Naive B cell (primary cell): Measurements from ENCODE around the gene PLCG2. TPM values are rescaled to one million over a fixed set of nuclear protein-coding genes. Genes with fewer than 3 reads are reported as not detected.

ENCODE experiments used
- ATAC-seq, 2 donors: fragments of 150-1000 bp; cut with Tn5 transposase; 2 replicates each; pipeline ENCODE4 v1.10.0; 2021; ENCODE audit warnings: low read depth in 2 of 2, mild to moderate bottlenecking in 2 of 2, moderate library complexity in 2 of 2
- DNase-seq: peaks from one replicate; pipeline ENCODE4 v3.0.0; 2022
- H3K27ac Mint-ChIP-seq, 6 donors: one replicate each; pipeline ENCODE4 v1.8.0; 2020 to 2022; ENCODE audit warnings: mild to moderate bottlenecking in 6 of 6, mixed read lengths in 6 of 6, moderate library complexity in 5 of 6, inconsistent platforms in 2 of 6
- H3K27me3 Mint-ChIP-seq, 3 donors: one replicate each; pipeline ENCODE4 v1.8.0; 2021 to 2022; ENCODE audit warnings: mixed read lengths in 3 of 3, mild to moderate bottlenecking in 1 of 3
- H3K36me3 Mint-ChIP-seq, 2 donors: one replicate each; pipeline ENCODE4 v1.8.0; 2020 to 2022; ENCODE audit warnings: mixed read lengths in 2 of 2, inconsistent platforms in 1 of 2, mild to moderate bottlenecking in 1 of 2
- H3K4me1 Mint-ChIP-seq, 3 donors: one replicate each; pipeline ENCODE4 v1.8.0; 2020 to 2022; ENCODE audit warnings: mixed read lengths in 3 of 3, inconsistent platforms in 1 of 3, mild to moderate bottlenecking in 1 of 3, moderate library complexity in 1 of 3
- H3K4me3 Mint-ChIP-seq, 8 donors: one replicate each; pipeline ENCODE4 v1.8.0; 2020 to 2022; ENCODE audit warnings: mild to moderate bottlenecking in 8 of 8, mixed read lengths in 8 of 8, moderate library complexity in 8 of 8, inconsistent platforms in 2 of 8
- H3K9me3 Mint-ChIP-seq, 7 donors: one replicate each; pipeline ENCODE4 v1.8.0; 2020 to 2022; ENCODE audit warnings: mixed read lengths in 7 of 7, mild to moderate bottlenecking in 5 of 7, inconsistent platforms in 2 of 7, moderate library complexity in 1 of 7
- polyA plus RNA-seq, 6 donors: library from polyadenylated mRNA; unstranded; fragments of 300-500 nt; fragmentation: Illumina TruSeq; gene quantifications; one replicate each; pipeline ENCODE4 v1.2.3, GENCODE V29; 2021; ENCODE audit warnings: low read depth in 6 of 6

PLCG2 gene
- polyA plus RNA-seq, 6 donors from 2014 or later, result 65.1 to 119 (median 92.5) TPM

DNA sequence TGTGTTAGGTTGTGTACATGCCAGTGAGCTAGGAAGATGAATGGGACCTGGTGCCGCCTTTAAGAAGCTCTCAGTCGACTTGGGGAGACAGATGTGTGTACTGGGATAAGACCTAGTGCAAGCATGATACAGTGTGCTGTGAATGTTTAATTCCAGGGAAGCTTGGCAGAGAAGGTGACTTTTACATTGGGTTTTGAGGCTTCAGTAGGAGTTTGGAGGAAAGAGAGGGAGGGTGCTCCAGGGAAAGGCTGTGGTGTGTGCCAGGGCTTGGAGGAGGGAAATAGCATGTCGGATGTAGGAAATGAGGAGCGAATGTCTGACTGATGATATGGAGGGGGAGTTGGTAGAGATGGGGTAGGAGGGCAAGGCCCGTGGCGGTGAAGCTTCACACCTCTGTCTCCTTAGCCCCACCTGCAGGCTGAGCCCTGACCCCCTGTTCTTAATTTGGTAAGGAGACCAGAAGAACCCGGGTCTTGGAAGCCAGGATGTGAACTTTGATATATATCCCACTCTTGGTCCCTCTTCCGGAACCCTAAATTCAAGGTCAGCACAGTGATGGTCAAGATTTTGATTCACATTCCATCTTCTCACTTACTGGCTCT is 76.6 kb downstream of the PLCG2 start:
- ATAC-seq (peak in 1 of 2 donors; percentile 37), DNase-seq (no peak)
- no peaks in the 10 kb centered on the region for H3K27me3 Mint-ChIP-seq
- peaks cover 36 to 65% (median 59%) of the 10 kb centered on the region in 3 donors for H3K4me1 Mint-ChIP-seq
- H3K4me3 Mint-ChIP-seq, result peak overlapping the region in 1 of 8 donors; percentile 69
- H3K9me3 Mint-ChIP-seq, result no peaks in the 10 kb centered on the region
- H3K27ac Mint-ChIP-seq, result peak overlapping the region; percentile 57 to 98 (median 88)
- peaks cover 14 to 27% of the 10 kb centered on the region in 2 donors for H3K36me3 Mint-ChIP-seq

DNA sequence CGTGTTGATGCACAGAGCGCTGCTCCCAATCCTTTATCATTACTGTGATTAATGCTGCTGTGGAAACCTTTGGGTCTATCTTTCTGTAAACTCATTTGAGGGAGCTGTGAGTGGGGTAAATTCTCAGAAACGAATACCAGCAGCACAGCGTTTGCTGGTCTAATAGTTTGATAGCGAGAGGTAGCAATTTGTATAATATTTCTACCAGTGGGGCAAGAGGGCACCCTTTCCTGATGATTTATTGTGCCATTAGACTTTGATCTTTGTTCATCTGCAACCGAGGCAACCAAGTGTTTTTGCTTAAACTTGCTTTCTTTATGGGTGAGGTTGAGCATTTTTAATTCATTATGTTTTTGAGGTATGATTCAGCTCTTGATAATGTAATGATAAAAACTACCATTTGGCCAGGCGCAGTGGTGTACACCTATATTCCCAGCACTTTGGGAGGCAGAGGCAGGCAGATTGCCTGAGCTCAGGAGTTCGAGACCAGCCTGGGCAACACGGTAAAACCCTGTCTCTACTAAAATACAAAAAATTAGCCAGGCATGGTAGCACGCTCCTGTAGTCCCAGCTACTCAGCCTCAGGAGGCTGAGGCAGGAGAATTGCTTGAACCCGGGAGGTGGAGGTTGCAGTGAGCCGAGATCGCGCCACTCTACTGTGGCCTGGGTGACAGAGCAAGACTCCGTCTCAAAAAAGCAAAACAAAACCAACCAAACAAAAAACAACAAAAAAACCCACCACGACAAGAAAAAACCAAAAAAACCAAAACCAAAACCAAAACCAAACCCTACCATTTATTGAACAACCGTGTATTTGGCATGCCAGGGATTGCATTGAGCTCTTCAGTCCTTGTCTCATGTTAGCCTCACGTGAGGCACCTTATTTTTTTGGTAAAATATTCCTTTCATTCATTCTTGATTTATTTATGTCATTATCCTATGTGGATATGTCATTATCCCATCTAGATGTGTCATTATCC is 81.5 kb downstream of the PLCG2 start:
- H3K36me3 Mint-ChIP-seq, result peaks cover 19 to 28% of the 10 kb centered on the region in 2 donors
- H3K4me1 Mint-ChIP-seq, result peaks cover 38 to 66% (median 55%) of the 10 kb centered on the region in 3 donors
- H3K27ac Mint-ChIP-seq, result peak overlapping the region; percentile 38 to 87 (median 77)
- no peak overlapping the region for H3K4me3 Mint-ChIP-seq
- H3K9me3 Mint-ChIP-seq, result no peaks in the 10 kb centered on the region
- DNase-seq, result no peak
- no peak for ATAC-seq
- H3K27me3 Mint-ChIP-seq, result no peaks in the 10 kb centered on the region

DNA sequence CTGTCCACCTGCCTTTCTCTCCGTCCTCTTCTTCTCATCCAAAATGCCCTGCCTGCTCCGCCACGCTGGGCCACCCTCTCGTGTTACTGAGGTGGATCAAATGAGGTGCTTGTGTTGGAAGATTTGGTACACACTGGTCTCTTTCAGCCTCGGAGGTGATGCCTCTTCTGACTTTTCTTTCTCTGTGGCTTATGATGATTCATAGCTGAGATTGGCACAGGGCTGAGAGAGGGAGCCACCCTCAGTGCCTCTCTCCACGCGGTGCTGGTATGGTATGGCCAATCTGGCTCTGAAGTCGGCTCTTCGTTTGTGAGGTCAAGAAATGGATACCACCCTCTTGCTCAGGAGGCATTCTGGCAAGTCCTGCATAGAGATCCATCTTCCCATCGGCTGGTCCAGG is 82.4 kb downstream of the PLCG2 start:
- H3K4me1 Mint-ChIP-seq, result peaks cover 36 to 62% (median 49%) of the 10 kb centered on the region in 3 donors
- H3K4me3 Mint-ChIP-seq, result no peak overlapping the region
- H3K27me3 Mint-ChIP-seq, result no peaks in the 10 kb centered on the region
- no peak for ATAC-seq
- H3K9me3 Mint-ChIP-seq, result no peaks in the 10 kb centered on the region
- peaks cover 16 to 21% of the 10 kb centered on the region in 2 donors for H3K36me3 Mint-ChIP-seq
- no peak for DNase-seq
- H3K27ac Mint-ChIP-seq, result peak overlapping the region in 3 of 6 donors; percentile 76 to 87 (median 82)

DNA sequence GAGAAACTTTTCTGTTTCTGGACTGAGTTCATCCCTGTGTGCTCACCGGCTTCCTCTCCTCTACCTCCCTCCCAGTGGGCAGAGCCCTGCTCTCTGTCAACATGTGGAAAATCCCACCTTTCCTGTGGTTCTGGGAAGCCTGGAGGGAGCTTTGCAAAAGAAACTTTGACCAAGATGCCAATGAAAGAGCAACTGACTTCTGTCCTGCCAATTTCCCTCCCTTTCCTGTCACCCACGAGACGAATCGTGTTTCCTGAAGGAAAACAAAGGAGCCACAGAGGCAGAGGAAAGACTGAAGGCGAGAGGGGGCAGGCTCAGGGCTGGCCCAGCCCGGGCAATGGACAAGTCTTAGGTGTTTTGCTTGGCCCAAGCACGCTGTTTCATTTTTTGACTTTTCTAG is 82.8 kb downstream of the PLCG2 start:
- Mint-ChIP-seq H3K36me3 (peaks cover 16 to 21% of the 10 kb centered on the region in 2 donors), H3K4me1 (peaks cover 36 to 62% (median 53%) of the 10 kb centered on the region in 3 donors), H3K27me3 (no peaks in the 10 kb centered on the region), H3K27ac (peak overlapping the region in 4 of 6 donors; percentile 20 to 87 (median 79)), H3K9me3 (no peaks in the 10 kb centered on the region), H3K4me3 (peak overlapping the region in 1 of 8 donors; percentile 47)
- ATAC-seq (no peak), DNase-seq (no peak)

DNA sequence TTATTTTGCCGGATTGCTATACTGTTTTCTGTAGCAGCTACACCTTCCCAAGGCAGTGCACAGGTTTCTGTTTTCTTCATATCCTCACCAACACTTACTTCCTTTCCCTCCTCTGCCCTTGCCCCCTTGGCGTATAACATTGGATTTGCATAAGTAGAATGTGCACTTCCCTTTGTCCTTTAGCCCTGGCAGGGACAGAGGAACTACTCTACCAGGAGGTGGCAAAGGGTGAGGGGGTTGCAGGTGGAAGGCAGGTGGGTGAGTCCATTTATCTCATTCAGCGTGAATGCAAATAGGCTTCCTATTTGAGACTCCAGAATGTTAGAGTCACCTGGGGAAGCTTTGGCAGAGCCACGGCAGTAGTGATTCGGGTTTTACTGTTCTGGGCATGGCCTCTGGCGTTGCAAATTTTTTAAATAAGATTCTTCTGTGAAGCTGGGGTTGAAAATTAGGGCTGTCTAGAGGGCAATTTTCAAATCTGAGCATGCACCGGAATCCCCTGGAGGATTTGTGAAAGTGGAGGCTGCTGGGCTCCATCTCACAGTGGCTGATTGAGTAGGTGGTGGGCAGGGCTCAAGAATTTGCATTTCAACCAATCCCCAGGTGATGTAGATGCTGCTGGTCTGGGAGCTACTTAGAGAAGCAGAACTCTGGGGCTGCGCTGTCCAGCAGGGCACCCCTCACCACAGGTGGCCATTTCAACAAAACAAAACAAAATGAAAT is 84.7 kb downstream of the PLCG2 start:
- ATAC-seq, result peak; percentile 81 to 86
- peak; percentile 65 for DNase-seq
- peaks cover 55 to 76% (median 72%) of the 10 kb centered on the region in 3 donors for H3K4me1 Mint-ChIP-seq
- peaks cover 14 to 21% of the 10 kb centered on the region in 2 donors for H3K36me3 Mint-ChIP-seq
- peak overlapping the region; percentile 61 to 97 (median 92) for H3K27ac Mint-ChIP-seq
- no peaks in the 10 kb centered on the region for H3K9me3 Mint-ChIP-seq
- peak overlapping the region in 7 of 8 donors; percentile 43 to 85 (median 72) for H3K4me3 Mint-ChIP-seq
- no peaks in the 10 kb centered on the region for H3K27me3 Mint-ChIP-seq

DNA sequence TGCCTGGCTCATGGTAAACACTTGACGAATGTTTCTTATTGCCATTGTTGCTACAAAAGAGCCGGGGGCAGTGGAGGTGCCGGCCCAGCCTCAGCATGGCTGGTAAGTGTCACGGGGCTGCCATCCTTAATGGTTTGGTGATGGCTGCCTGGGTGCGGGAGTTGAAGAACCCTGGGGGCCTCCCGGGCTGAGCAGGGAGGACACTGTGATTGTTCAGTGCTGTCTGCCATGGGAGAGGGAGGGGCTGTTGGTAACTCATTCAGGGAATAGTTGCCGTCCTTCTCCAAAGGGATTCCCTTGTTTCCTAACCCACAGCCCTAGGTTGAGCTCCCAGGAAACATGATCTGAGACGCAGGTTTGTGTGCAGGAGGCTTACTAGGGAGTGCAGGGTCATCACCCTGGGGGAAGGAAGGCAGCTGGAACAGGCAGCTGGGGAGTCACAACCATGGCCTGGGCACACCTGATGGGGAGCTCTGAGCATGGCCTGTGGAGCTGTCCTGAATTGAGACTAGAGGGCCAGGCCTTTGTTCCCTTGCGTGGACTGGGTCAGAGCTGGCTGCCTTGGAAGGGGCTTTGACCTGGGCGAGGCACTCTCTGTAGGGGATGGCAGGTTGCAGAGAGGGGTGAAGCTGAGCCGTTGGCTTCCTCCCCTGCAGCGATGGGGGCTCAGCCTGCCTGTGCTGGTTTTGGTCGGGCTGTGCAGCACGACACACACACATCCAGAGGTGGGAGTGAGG is 85.7 kb downstream of the PLCG2 start:
- DNase-seq (no peak), ATAC-seq (no peak)
- H3K9me3 Mint-ChIP-seq, result no peaks in the 10 kb centered on the region
- H3K27me3 Mint-ChIP-seq, result no peaks in the 10 kb centered on the region
- peaks cover 22 to 25% of the 10 kb centered on the region in 2 donors for H3K36me3 Mint-ChIP-seq
- H3K4me1 Mint-ChIP-seq, result peaks cover 63 to 76% (median 70%) of the 10 kb centered on the region in 3 donors
- H3K4me3 Mint-ChIP-seq, result peak overlapping the region in 4 of 8 donors; percentile 43 to 84 (median 70)
- peak overlapping the region; percentile 51 to 95 (median 73) for H3K27ac Mint-ChIP-seq

DNA sequence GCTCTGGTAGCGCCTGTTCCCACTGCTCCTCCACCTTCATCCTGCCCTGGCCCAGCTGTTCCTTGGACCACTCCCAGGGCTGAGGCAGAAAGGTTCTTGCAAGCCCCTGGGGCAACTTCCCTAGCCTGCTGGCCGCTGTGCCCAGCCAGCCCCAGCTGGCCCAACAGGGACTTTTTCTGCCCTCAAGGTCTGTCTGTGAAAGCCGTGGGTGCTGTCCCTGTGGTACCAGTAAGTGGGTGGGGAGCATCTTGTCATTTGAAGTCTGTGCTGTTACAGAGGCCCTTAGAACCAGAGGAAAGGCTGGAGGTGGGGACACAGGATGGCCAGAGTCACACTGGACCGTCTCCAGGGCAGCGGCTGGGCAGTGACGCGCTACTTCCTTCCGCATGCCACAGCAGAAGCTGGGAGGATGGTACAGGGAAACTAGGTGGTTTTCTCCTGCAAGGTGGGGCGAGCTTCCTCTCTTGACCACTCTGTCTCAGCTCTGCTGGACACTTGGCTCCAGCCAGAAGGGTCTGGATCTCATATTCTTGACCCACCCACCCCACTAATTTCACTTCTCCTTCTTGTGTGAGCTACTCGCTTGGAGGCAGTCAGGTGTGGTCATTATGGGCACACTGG is 87.8 kb downstream of the PLCG2 start:
- Mint-ChIP-seq H3K4me3 (peak overlapping the region; percentile 28 to 85 (median 54)), H3K36me3 (peaks cover 12 to 17% of the 10 kb centered on the region in 2 donors), H3K9me3 (no peaks in the 10 kb centered on the region), H3K27ac (peak overlapping the region; percentile 84 to 97 (median 90)), H3K4me1 (peaks cover 61 to 72% (median 71%) of the 10 kb centered on the region in 3 donors), H3K27me3 (no peaks in the 10 kb centered on the region)
- no peak for DNase-seq
- ATAC-seq, result peak; percentile 11 to 19

DNA sequence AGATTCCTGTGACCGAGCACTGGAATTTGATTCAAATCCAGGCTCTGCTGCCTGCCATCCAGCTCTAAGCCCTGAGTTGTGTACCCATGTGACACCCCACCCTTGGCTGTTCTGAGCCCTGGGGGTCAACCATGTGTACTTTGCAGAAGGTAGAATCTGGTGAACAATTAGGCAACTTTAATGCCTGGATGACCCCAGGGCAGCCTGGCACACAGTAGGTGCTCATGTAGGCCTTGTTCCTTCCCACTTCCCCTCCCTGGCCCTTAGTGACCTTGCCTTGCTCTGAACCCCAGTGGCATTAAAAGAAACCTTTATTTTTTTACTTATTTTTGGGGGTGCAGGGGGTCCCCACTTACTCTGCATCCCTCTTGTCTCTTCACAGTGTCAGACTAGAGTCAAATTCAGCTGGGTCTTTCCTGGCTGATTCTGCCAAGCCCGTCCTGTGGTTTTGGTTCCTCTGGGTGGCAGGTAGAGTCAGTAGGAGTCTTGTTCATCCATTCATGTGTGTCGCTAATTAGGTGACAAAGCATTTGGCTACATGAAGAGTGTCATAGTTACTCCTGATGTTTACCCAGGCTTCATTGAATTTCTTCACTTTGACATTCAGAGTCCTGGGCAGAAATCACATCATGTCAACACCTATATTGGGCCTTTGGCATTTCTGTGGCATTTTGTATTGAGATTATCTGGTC is 89.1 kb downstream of the PLCG2 start:
- Mint-ChIP-seq H3K4me3 (peak overlapping the region in 7 of 8 donors; percentile 35 to 85 (median 75)), H3K27me3 (no peaks in the 10 kb centered on the region), H3K36me3 (peaks cover 12 to 15% of the 10 kb centered on the region in 2 donors), H3K27ac (peak overlapping the region; percentile 70 to 95 (median 84)), H3K4me1 (peaks cover 65 to 71% (median 68%) of the 10 kb centered on the region in 3 donors), H3K9me3 (no peaks in the 10 kb centered on the region)
- ATAC-seq, result peak in 1 of 2 donors; percentile 26
- no peak for DNase-seq

DNA sequence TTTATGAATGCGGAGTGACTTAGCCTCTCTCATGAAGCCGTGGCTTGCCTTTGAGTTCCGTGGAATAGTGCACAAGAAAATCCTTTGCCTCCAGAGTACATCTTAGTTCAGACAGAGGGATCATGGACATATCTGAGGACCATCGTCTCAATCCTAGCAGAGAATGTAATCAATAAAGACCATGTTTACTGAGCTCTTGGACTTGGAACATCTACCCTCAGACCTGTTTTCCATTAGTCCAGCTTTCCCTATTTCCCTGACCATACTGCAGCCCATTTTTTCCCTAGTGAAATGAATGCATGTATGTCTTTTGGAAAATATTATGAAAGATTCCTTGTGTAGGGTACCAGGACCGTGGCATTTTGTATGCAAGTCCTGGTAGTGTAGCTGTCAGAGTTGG is 90.2 kb downstream of the PLCG2 start:
- no peak for DNase-seq
- Mint-ChIP-seq H3K4me3 (no peak overlapping the region), H3K27me3 (no peaks in the 10 kb centered on the region), H3K4me1 (peaks cover 57 to 69% (median 57%) of the 10 kb centered on the region in 3 donors), H3K27ac (peak overlapping the region in 5 of 6 donors; percentile 11 to 76 (median 51)), H3K9me3 (no peaks in the 10 kb centered on the region), H3K36me3 (peaks cover 10 to 12% of the 10 kb centered on the region in 2 donors)
- no peak for ATAC-seq

DNA sequence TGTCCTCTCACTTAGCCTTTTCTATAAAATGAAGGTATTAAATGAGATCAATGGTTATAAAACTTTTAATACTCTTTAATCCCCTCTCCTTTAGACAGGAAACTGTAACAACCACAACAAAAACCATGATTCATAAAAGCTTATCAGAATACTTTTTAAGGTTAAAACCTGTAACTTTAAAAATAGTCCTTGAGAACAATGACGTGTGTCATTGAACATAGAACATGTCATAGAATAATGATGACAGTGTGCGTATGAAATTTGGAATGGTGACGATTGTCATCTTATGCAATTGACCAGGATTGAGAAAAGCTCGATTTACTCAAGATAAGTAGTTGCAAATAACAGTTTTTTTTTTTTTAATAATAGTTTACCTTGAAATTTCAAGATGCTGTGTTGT is 94.1 kb downstream of the PLCG2 start:
- no peaks in the 10 kb centered on the region for H3K27me3 Mint-ChIP-seq
- H3K9me3 Mint-ChIP-seq, result no peaks in the 10 kb centered on the region
- H3K4me1 Mint-ChIP-seq, result peaks cover 32 to 58% (median 38%) of the 10 kb centered on the region in 3 donors
- peaks cover 11 to 12% of the 10 kb centered on the region in 2 donors for H3K36me3 Mint-ChIP-seq
- peak overlapping the region in 2 of 6 donors; percentile 72 to 81 for H3K27ac Mint-ChIP-seq
- ATAC-seq (no peak), DNase-seq (no peak)
- peak overlapping the region in 1 of 8 donors; percentile 29 for H3K4me3 Mint-ChIP-seq

DNA sequence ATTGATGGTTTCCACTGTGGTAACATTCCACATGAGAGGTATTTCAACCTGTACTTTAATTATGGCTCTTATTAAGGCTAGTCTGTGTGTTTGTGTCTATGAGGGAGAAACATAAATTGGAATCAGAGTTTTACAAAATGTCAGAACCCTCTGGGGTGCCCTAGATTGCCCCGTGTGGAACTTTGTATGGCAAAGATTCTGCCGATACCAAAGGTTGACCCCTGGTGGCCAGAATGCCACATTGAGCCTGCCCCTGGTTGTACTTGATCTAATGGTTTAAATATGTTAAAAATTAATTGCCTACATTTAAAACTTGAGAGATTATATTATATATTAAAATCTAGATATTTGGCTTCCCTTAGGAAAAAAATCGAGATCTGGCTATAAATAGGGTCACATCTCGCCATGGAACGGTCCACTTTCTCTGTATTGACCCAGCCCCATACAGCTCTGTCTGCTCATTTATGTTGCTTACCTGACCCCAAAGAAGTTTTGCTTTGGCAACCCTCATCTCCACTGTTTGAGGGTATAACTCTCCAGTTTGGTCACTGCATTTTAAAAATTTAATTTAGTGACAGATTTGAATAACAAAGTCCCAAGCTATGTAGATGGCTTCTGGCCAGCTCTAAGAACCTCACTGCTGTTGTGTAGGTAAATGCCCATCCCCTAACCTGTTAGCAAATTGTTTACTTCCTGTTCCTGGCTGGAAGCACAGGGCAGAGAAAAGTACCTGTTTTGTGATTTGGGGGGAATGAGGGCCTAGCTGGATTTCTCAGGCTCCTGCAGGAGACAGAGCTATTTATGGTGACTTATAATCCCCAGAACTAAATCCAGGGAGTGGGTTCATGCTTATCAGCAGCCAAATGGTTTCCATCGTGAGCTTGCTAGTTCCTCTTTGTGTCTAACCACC is 95.0 kb downstream of the PLCG2 start:
- no peaks in the 10 kb centered on the region for H3K9me3 Mint-ChIP-seq
- H3K36me3 Mint-ChIP-seq, result peaks cover 7 to 10% of the 10 kb centered on the region in 2 donors
- H3K4me1 Mint-ChIP-seq, result peaks cover 28 to 58% (median 29%) of the 10 kb centered on the region in 3 donors
- peak; percentile 64 for DNase-seq
- peak overlapping the region in 4 of 8 donors; percentile 56 to 71 (median 65) for H3K4me3 Mint-ChIP-seq
- ATAC-seq, result peak; percentile 96 to 97
- peak overlapping the region in 5 of 6 donors; percentile 28 to 86 (median 68) for H3K27ac Mint-ChIP-seq
- H3K27me3 Mint-ChIP-seq, result no peaks in the 10 kb centered on the region
